Uterus (tissue), 2 donors: ENCODE results near the gene ARHGEF40.

Experiments used
- POLR2A ChIP-seq, 2 donors: fragments of 450-650 bp; IDR thresholded peaks; one replicate each; pipeline ENCODE4 v1.6.1; 2016; ENCODE audit warnings: antibody characterized with exemption in 2 of 2, mild to moderate bottlenecking in 1 of 2, moderate library complexity in 1 of 2
- TF ChIP-seq, protein P1 (sequence below), 4 experiments: fragments of 200-600 bp in 2 of 4; fragments of 450-650 bp in 2 of 4; sonication (generic) in 2 of 4; IDR thresholded peaks; one replicate each; pipeline ENCODE4 v1.5.1; 2016 to 2019; ENCODE audit warnings: antibody characterized with exemption in 4 of 4, mild to moderate bottlenecking in 2 of 4, moderate library complexity in 1 of 4

DNA sequence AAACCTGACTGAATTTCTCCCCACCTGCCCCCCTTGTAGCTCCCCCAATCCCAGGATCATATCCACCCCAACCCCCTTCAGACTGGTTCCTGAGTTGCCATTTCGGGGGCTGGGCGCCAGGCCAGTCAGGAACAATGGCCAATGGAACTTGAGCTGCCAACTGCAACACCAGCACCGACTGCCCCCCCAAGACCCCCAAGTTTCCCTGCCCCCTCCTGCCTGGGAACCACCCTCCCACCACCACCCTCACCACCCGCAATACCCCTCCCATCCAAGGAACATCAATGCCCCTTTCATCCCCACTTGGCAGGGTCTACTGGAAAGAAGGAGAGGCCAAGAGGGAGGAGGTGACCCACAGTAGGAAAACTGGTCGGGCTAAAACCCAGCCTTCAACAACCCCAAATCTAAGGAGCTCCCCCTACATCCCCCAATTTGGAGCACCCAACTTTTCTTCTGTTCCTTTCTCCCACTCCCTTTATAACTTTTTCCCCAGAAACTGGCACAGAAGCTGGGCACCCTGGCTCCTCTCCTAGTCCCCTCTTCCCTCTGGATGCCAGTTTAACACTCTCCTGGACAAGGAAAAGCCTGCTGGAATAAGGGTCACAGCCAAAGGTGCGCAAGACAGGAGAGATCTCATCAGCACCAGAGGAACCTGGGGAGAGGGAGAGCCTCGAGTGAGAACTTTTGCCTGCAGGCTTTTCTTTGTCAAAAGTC is 43.7 kb upstream of the ARHGEF40 start:
- TF ChIP-seq, protein P1, sequence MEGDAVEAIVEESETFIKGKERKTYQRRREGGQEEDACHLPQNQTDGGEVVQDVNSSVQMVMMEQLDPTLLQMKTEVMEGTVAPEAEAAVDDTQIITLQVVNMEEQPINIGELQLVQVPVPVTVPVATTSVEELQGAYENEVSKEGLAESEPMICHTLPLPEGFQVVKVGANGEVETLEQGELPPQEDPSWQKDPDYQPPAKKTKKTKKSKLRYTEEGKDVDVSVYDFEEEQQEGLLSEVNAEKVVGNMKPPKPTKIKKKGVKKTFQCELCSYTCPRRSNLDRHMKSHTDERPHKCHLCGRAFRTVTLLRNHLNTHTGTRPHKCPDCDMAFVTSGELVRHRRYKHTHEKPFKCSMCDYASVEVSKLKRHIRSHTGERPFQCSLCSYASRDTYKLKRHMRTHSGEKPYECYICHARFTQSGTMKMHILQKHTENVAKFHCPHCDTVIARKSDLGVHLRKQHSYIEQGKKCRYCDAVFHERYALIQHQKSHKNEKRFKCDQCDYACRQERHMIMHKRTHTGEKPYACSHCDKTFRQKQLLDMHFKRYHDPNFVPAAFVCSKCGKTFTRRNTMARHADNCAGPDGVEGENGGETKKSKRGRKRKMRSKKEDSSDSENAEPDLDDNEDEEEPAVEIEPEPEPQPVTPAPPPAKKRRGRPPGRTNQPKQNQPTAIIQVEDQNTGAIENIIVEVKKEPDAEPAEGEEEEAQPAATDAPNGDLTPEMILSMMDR (IDR thresholded peaks at IDR 0.05): no peak
- no peak for TF ChIP-seq POLR2A (IDR thresholded peaks at IDR 0.05)
